ENCODE results near the gene FCHSD1. TPM values are rescaled to one million over a fixed set of nuclear protein-coding genes. Genes with fewer than 3 reads are reported as not detected.

Gene FCHSD1
- total and polyA plus RNA-seq, 2 of the 4 experiments (the other 2 are of a cell fraction) = 33.2 to 62.1 TPM

- no peak overlapping the region for H3K14ac ChIP-seq (replicated peaks; ENCODE audit: low read depth, low read length)
- no peak overlapping the region for H3K4ac ChIP-seq (ENCODE audit: low read depth, low read length)
- H3K9ac ChIP-seq (ENCODE audit: low read depth, low read length) = no peak overlapping the region
- TF ChIP-seq CEBPB (IDR thresholded peaks at IDR 0.05; ENCODE audit: low read depth, low read length) (no peak), CTCF (conservative IDR thresholded peaks at IDR 0.05; ENCODE audit: low read depth, low read length) (no peak)
- H4K91ac ChIP-seq (ENCODE audit: insufficient read depth, low read depth, low read length) = no peak overlapping the region
- no peaks in the 10 kb centered on the region; the same call in 1 of the 2 replicates for H3K4me1 ChIP-seq (ENCODE audit: control insufficient read depth, insufficient read depth, low read length)
- H3K27me3 ChIP-seq (ENCODE audit: control insufficient read depth, insufficient read depth, low read length) = peaks cover 61% of the 10 kb centered on the region
- no peak overlapping the region for H2BK5ac ChIP-seq (ENCODE audit: low read depth, low read length, poor library complexity, severe bottlenecking)
- ChIA-PET CTCF (interaction anchor here (1.7 to 4.7 kb wide), 2 partner anchors 184 to 266 kb away, joined by 6 to 26 read pairs; no protein-coding TSS in a partner anchor), POLR2A (ENCODE audit: unreplicated experiment) (no interaction called here)
- in situ Hi-C loops (cut with MboI; ENCODE audit: low sequenced_read_pairs) = loop anchor here (5.0 to 25.0 kb wide), 2 partner anchors 187 to 417 kb away; partner anchors contain the start of gene NDFIP1
- H2BK20ac ChIP-seq (ENCODE audit: low read depth, low read length) = no peak overlapping the region
- H4K8ac ChIP-seq (ENCODE audit: low read depth in 2 of 2, low read length in 2 of 2) = no peak overlapping the region
- no peak overlapping the region for H3K23ac ChIP-seq (ENCODE audit: low read depth, low read length)
- no TSS peak for BruUV-seq (replicated peaks)
- H2BK15ac ChIP-seq (ENCODE audit: low read depth, low read length) = no peak overlapping the region
- no peak overlapping the region for H2AK5ac ChIP-seq (ENCODE audit: low read depth, low read length)
- H3K9me1 ChIP-seq (ENCODE audit: insufficient read depth, low read length) = no peaks in the 10 kb centered on the region; the same call in 1 of the 2 replicates
- H3K9me3 ChIP-seq (ENCODE audit: control insufficient read depth, insufficient read depth, low read length) = no peaks in the 10 kb centered on the region
- H3K36me3 ChIP-seq (ENCODE audit: control insufficient read depth, insufficient read depth, low read length) = no peaks in the 10 kb centered on the region
- no peak for DNase-seq
- intact Hi-C loops (cut with micrococcal nuclease) = no loop called here
- no peak overlapping the region for H2BK120ac ChIP-seq (ENCODE audit: low read depth, low read length)
- WGBS, 2 experiments (ENCODE audit: extremely low coverage in 2 of 2, insufficient read length in 1 of 2) = 36% methylated on average over 3 of the region's 11 CpGs; no CpG with 5 or more reads in 1 of the 2 experiments
- H2AK9ac ChIP-seq (replicated peaks; ENCODE audit: low read depth, low read length, poor library complexity) = no peak overlapping the region
- no peaks in the 10 kb centered on the region; the same call in 1 of the 2 replicates for H4K20me1 ChIP-seq (ENCODE audit: insufficient read depth, low read length)
- H3K27ac ChIP-seq (ENCODE audit: insufficient read depth, low read length) = no peak overlapping the region
- H2AFZ ChIP-seq (replicated peaks; ENCODE audit: low read length, poor library complexity) = no peak overlapping the region
- no peak overlapping the region for H3K56ac ChIP-seq (ENCODE audit: extremely low read depth, insufficient read depth, low read length)
- H4K5ac ChIP-seq (ENCODE audit: low read depth, low read length) = no peak overlapping the region
- no peak overlapping the region for H3K4me3 ChIP-seq (ENCODE audit: insufficient read depth, low read depth, low read length)
- dilution Hi-C loops (cut with HindIII; ENCODE audit: low sequenced_read_pairs, unreplicated experiment) = no loop called here
- H3K79me1 ChIP-seq (ENCODE audit: low read depth in 1 of 2, low read length in 2 of 2) = no peaks in the 10 kb centered on the region
- no peak overlapping the region for H3K18ac ChIP-seq (ENCODE audit: low read depth, low read length)
- ATAC-seq (ENCODE audit: low read depth) = no peak
- H3K4me2 ChIP-seq (ENCODE audit: low read depth, low read length) = no peak overlapping the region
These were observed 44.5 kb upstream of the FCHSD1 start for GRCh38 chr5:141695627-141696215.

Measured in IMR-90 (cell line).